ENCODE measurements around the gene LIN7C. TPM values are rescaled to one million over a fixed set of nuclear protein-coding genes. Genes with fewer than 3 reads are reported as not detected.

LIN7C gene
- polyA plus RNA-seq, 1 donor from 2014 or later: 131 TPM

DNA sequence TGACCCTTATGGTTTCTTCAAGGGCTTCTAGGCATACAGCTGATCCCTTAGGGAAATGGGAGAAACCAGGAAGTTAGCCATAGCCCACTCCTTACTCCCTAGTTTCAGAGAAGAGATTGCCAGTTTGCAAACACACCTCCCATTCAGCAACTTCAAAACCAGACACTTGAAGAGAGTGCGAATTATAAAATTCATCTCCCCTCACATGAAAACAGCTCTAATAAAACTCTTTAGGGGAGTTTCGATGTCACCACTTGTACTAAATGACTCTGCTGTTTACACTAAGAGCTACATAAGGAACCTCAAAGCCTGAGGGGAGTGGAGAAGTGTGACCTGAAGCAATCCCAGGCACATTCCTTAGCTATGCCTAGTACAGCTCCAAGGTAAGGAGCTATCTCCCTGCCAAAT, 42.3 kb downstream of the LIN7C start:
- no peaks in the 10 kb centered on the region for H3K27me3 ChIP-seq (ENCODE audit: insufficient read depth, low read depth, low read length)
- no peak overlapping the region for H3K27ac ChIP-seq (ENCODE audit: low read length)

DNA sequence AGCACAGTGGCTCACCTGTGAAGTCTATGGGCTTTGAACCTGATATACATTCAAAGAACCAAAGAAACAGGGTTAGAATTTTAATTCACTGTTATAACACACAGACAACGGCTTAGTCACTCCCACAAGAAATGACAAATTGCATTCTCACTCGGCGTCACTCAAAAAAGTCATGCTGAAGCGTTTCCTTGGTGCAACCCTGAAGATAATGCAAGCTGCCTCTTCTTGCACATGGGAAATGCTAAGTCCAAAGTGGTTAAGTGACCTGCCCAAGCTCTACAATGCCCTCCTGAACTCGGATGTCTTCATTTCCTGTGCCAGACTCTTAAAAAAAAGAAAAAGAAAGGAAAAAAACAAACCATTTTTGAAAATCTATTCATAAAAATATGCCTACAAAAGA, 44.0 kb downstream of the LIN7C start:
- H3K27ac ChIP-seq (ENCODE audit: low read length): no peak overlapping the region
- no peak overlapping the region for H3K4me3 ChIP-seq (ENCODE audit: low read length)
- no peaks in the 10 kb centered on the region for H3K9me3 ChIP-seq (ENCODE audit: low read length)
- H3K27me3 ChIP-seq (ENCODE audit: insufficient read depth, low read depth, low read length): no peaks in the 10 kb centered on the region
- no peak overlapping the region for H2AFZ ChIP-seq (ENCODE audit: low read depth, low read length)
- H3K9me2 ChIP-seq (ENCODE audit: insufficient read depth, low read length): no peaks in the 10 kb centered on the region
- H3K79me2 ChIP-seq (replicated peaks; ENCODE audit: insufficient read depth, low read length): peaks cover 57% of the 10 kb centered on the region
- no peak overlapping the region for H3K9ac ChIP-seq (ENCODE audit: low read length)
- H3K4me2 ChIP-seq (ENCODE audit: low read length): no peak overlapping the region
- TF ChIP-seq POLR2AphosphoS5 (IDR thresholded peaks at IDR 0.05) (no peak), TAF1 (IDR thresholded peaks at IDR 0.05; ENCODE audit: low read depth) (no peak), MXI1 (conservative IDR thresholded peaks at IDR 0.05; ENCODE audit: poor library complexity, severe bottlenecking) (no peak), EZH2 (IDR thresholded peaks at IDR 0.05; ENCODE audit: borderline replicate concordance, insufficient read depth, low read length, poor library complexity, severe bottlenecking) (no peak), RAD21 (conservative IDR thresholded peaks at IDR 0.05) (no peak), SMC3 (conservative IDR thresholded peaks at IDR 0.05; ENCODE audit: poor library complexity) (no peak), EP300 (conservative IDR thresholded peaks at IDR 0.05; ENCODE audit: poor library complexity, severe bottlenecking) (no peak)
- TF ChIP-seq, protein P1, sequence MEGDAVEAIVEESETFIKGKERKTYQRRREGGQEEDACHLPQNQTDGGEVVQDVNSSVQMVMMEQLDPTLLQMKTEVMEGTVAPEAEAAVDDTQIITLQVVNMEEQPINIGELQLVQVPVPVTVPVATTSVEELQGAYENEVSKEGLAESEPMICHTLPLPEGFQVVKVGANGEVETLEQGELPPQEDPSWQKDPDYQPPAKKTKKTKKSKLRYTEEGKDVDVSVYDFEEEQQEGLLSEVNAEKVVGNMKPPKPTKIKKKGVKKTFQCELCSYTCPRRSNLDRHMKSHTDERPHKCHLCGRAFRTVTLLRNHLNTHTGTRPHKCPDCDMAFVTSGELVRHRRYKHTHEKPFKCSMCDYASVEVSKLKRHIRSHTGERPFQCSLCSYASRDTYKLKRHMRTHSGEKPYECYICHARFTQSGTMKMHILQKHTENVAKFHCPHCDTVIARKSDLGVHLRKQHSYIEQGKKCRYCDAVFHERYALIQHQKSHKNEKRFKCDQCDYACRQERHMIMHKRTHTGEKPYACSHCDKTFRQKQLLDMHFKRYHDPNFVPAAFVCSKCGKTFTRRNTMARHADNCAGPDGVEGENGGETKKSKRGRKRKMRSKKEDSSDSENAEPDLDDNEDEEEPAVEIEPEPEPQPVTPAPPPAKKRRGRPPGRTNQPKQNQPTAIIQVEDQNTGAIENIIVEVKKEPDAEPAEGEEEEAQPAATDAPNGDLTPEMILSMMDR (IDR thresholded peaks at IDR 0.05; ENCODE audit: poor library complexity, severe bottlenecking): no peak
- TF ChIP-seq, protein P2, sequence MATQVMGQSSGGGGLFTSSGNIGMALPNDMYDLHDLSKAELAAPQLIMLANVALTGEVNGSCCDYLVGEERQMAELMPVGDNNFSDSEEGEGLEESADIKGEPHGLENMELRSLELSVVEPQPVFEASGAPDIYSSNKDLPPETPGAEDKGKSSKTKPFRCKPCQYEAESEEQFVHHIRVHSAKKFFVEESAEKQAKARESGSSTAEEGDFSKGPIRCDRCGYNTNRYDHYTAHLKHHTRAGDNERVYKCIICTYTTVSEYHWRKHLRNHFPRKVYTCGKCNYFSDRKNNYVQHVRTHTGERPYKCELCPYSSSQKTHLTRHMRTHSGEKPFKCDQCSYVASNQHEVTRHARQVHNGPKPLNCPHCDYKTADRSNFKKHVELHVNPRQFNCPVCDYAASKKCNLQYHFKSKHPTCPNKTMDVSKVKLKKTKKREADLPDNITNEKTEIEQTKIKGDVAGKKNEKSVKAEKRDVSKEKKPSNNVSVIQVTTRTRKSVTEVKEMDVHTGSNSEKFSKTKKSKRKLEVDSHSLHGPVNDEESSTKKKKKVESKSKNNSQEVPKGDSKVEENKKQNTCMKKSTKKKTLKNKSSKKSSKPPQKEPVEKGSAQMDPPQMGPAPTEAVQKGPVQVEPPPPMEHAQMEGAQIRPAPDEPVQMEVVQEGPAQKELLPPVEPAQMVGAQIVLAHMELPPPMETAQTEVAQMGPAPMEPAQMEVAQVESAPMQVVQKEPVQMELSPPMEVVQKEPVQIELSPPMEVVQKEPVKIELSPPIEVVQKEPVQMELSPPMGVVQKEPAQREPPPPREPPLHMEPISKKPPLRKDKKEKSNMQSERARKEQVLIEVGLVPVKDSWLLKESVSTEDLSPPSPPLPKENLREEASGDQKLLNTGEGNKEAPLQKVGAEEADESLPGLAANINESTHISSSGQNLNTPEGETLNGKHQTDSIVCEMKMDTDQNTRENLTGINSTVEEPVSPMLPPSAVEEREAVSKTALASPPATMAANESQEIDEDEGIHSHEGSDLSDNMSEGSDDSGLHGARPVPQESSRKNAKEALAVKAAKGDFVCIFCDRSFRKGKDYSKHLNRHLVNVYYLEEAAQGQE (IDR thresholded peaks at IDR 0.05; ENCODE audit: borderline replicate concordance): no peak
- H3F3A ChIP-seq (ENCODE audit: insufficient read depth, low read length, poor library complexity, severe bottlenecking): no peaks in the 10 kb centered on the region
- no peaks in the 10 kb centered on the region for H4K20me1 ChIP-seq (ENCODE audit: insufficient read depth)
- H3K36me3 ChIP-seq (ENCODE audit: insufficient read depth, low read length): no peaks in the 10 kb centered on the region

More for the DNA sequence above, 42.3 kb downstream of the LIN7C start:
- peaks cover 69% of the 10 kb centered on the region for H3K79me2 ChIP-seq (replicated peaks; ENCODE audit: insufficient read depth, low read length)
- H3F3A ChIP-seq (ENCODE audit: insufficient read depth, low read length, poor library complexity, severe bottlenecking): no peaks in the 10 kb centered on the region
- H2AFZ ChIP-seq (ENCODE audit: low read depth, low read length): no peak overlapping the region
- TF ChIP-seq, protein P2 (IDR thresholded peaks at IDR 0.05; ENCODE audit: borderline replicate concordance): no peak
- no peak for TF ChIP-seq POLR2AphosphoS5 (IDR thresholded peaks at IDR 0.05)
- TF ChIP-seq, protein P1 (IDR thresholded peaks at IDR 0.05; ENCODE audit: poor library complexity, severe bottlenecking): no peak
- TF ChIP-seq SMC3 (conservative IDR thresholded peaks at IDR 0.05; ENCODE audit: poor library complexity): no peak
- TF ChIP-seq EP300 (conservative IDR thresholded peaks at IDR 0.05; ENCODE audit: poor library complexity, severe bottlenecking): no peak
- TF ChIP-seq MXI1 (conservative IDR thresholded peaks at IDR 0.05; ENCODE audit: poor library complexity, severe bottlenecking): no peak
- no peak for TF ChIP-seq RAD21 (conservative IDR thresholded peaks at IDR 0.05)
- no peak for TF ChIP-seq TAF1 (IDR thresholded peaks at IDR 0.05; ENCODE audit: low read depth)
- no peak overlapping the region for H3K4me3 ChIP-seq (ENCODE audit: low read length)
- no peaks in the 10 kb centered on the region for H3K9me3 ChIP-seq (ENCODE audit: low read length)
- no peak overlapping the region for H3K4me2 ChIP-seq (ENCODE audit: low read length)
- H3K36me3 ChIP-seq (ENCODE audit: insufficient read depth, low read length): no peaks in the 10 kb centered on the region
- H3K9ac ChIP-seq (ENCODE audit: low read length): no peak overlapping the region
- no peaks in the 10 kb centered on the region for H3K9me2 ChIP-seq (ENCODE audit: insufficient read depth, low read length)
- H4K20me1 ChIP-seq (ENCODE audit: insufficient read depth): no peaks in the 10 kb centered on the region
